Measurements from ENCODE around the gene C15orf62.

C15orf62 gene

GRCh38 chr15:40807888-40808461 lies 38.2 kb downstream of the C15orf62 start:
- DNase-seq (ENCODE audit: insufficient read length, low spot score) = no peak
- no peak for FAIRE-seq

DNA sequence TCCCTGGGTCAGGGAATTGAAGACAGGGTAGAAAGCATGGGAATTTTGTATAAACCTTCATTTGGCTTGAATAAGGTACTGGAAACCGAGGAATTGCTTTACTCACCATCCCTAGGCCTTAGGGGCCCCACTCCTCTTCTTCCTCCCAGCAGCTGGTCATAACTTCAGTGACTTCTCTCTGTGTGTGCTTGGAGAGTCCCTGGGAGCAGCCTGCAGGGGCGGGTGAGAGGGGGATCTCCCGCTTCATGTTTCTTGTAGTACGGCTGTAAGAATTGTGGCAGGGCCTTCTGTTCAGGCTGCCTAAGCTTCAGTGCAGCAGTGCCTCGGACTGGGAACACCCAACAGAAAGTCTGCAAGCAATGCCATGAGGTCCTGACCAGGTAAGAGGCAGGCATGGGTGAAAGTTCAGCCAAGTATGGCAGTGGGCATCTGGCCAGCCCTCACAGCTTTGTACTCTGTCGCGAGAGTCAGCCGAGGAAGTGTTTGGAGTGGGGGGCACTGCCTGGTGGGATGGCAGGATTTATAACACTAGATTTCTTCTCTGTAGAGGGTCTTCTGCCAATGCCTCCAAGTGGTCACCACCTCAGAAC lies 39.2 kb downstream of the C15orf62 start:
- no peak for DNase-seq (ENCODE audit: insufficient read length, low spot score)
- no peak for FAIRE-seq

GRCh38 chr15:40812721-40813425 lies 43.1 kb downstream of the C15orf62 start:
- FAIRE-seq (no peak), DNase-seq (ENCODE audit: insufficient read length, low spot score) (no peak)

GRCh38 chr15:40815042-40815698 lies 45.4 kb downstream of the C15orf62 start:
- FAIRE-seq = no peak
- DNase-seq (ENCODE audit: insufficient read length, low spot score) = no peak

- FAIRE-seq (no peak), DNase-seq (ENCODE audit: insufficient read length, low spot score) (no peak)
These were observed 49.3 kb downstream of the C15orf62 start for GRCh38 chr15:40819048-40819447.

GRCh38 chr15:40821195-40821594 lies 51.4 kb downstream of the C15orf62 start:
- DNase-seq (ENCODE audit: insufficient read length, low spot score) (no peak), FAIRE-seq (no peak)
